Stimulated activated CD4-positive, alpha-beta T cell treated with anti-CD3 and anti-CD28 coated beads, Interleukin-12 subunit alpha, Interleukin-12 subunit beta, amount 100 ng/mL, for 48 hours (primary cell): ENCODE results near the gene PLD1.

Experiments
- DNase-seq, 3 donors: peaks; one replicate each; pipeline ENCODE4 v3.0.0-alpha.2; 2020; ENCODE audit warnings: low read depth in 2 of 3, low spot score in 1 of 3

PLD1 gene

DNA sequence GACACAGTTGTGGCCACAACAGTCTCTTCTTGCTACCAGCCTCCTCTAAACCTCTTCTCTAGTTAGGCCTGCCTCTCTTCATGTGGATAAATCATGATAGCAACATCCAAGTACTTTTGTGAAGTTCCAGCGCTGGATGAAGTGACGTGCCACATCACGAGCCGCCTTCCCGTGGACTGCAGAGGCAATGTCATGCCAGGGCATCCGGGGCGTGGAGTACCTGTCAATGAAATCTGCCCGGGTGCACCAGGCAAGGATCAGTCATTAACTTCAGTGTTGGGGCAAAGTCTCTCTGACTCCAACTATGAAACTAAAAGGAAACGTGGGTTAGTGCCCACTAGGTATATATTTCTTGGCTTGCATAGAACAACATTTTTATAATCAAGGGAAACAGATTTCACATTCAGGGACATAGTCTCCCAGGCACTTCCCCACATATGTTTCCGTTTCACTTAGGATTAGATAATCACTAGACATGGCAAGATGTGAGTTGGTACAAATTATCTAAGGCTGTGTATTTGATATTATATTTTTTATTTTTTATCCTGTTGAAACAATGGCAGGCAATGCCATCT is 133.6 kb downstream of the PLD1 start:
- no peak for DNase-seq

DNA sequence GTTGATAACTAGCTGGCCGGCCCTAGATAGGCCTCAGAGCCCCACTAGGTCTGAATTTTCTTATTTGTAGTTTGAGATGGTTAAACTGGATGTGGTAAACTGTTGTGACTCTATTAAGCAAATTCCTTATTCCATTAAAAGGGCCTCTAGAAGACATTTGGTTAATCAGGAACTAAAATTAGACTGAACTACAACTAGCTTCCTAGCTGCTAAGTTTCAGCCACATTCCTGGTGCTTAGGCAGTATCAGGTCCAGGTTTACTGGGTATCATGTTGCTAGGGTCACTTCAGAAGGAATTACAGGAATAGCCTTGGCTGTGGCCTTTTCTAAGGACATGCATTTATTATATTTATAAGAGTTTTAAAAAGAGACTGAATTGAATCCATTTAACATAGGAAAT is 136.3 kb downstream of the PLD1 start:
- DNase-seq = no peak

DNA sequence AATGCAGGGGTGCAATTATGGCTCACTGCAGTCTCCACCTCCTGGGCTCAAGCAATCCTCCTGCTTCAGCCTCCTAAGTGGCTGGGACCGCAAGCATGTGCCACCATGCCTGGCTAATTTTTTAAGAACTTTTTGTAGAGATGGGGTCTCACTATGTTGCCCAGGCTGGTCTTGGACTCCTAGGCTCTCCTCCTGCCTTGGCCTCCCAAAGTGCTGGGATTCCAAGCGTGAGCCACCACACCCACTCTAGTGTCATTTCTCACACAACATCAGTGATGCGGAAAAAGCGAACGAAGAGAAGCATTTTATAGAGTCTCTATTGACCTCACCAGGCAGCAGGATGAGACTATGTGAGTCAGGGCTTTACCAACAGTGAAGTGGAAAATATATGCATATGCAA is 137.7 kb downstream of the PLD1 start:
- DNase-seq = no peak

DNA sequence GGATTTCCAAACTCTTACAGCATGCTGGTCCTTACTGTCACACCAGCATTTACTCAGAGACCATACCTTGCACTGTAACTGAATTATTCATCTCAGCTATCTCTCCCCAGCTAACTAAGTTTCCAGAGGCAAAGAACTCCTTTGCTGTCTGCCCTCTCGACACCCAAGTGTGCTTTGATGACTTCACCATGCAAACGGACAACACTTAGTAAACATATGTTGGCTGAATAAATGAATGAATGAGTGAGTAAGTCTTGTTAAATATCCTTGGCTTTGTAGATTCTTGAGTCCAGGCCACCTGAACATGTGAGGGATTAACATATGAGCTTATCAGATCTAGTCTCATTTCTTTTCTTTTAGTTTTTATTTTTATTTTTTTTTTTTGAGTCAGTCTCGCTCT is 138.2 kb downstream of the PLD1 start:
- no peak for DNase-seq

DNA sequence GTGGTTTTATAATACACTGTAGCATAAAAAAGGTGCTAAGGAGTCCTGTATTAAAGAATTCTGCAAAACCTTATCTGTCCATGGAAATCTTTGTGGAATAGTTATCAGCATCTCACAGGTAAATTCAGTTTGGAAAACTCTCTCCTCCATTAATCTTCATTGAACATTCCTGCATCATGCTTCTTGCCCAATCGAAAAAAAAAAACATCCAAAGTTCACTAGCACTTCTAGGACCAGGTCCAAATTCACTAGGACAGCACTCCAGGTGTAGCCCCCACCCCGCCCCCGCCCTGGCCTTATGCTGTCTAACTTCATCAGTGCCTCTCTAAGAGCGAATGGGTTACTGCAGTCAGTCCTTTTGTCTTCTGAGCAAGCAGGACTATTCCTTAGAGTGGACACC is 138.6 kb downstream of the PLD1 start:
- no peak for DNase-seq

DNA sequence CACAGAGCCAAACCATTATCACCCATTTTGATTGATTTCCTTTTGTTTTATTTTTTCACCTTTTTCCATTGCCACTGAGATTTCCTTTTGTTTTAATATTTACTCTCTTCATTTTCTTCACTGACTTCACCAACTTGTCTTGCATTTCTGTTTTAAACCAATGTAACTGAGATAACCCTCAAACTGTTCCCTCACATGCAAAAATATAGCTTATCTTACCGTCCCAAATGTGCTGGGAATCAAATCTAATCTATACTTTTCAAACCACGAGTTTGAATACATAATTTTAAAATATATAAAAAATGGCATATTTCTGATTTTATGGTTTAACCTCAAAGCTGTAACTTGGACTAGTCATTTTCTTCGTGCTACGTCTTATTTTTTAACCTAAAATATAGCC is 143.8 kb downstream of the PLD1 start:
- no peak for DNase-seq

DNA sequence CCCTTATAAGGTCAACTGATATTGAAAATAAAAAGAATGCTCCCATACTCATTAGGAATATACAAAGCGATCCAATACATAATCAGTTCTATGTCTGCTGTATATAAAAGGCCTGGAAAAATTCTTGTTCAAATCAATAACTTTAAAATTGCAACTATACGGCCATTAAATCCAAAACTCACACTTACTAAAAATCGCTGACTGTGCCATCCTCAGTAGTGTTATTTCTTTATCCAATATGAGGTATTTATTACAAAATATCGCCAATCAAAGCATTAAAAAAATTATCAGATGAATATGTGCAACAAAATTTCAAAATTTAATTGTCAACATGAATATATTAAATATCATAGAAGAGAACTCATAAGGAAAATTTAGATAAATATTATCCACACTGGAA is 146.5 kb downstream of the PLD1 start:
- DNase-seq = no peak

DNA sequence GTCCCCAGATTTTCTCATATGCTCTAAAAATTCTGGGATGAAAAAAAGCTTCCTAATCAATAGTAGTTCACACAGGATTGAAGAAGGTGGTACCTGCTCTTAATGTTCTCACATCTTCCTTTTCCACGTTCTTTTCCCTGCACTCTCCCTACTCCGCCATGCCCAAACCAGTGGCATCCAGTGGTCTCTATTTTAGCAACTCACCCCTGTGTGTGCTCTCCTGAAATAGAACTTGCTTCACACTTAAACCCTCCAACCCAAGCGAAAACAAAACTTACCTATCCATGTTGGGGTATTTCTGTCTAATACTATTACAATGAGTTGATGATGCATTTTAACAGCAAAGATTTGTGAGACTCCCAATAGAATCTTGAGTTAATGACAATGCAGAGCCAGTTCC is 148.8 kb downstream of the PLD1 start:
- no peak for DNase-seq

DNA sequence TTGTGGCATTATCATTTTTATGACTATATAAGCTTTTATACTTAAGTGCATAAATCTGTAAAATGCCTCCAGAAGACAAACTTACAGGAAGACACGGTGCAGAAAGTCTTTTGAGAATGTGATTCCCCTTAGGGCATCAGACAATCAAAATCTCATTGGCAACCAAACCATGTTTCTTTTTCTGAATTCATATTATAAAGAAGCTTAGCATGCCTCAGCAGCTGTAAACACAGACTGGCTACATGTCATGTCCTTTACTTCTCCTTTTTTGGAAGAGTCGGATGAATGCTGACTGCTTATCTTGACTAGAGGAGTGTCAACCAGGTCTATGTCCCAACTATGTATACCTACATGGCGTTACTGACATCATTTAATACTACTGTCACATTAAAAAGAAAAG is 150.1 kb downstream of the PLD1 start:
- no peak for DNase-seq

DNA sequence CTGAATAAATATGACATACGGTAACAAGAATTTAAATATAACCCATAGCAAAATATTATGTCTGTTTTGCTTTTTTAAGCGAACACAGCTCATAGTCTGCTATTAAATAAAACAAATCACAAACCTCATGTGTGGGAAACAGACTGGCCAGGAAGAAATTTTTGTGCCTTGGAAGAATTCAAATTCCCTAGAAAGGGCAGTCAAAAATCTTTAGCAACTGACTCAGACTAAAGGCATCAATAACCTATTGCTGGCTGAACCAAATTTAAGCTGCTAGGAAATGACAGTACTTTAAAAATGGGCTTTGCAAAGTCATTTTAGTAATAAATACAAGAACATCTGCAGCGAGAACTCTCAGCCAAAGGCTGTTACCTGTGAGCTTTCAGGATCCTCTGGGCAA is 151.4 kb downstream of the PLD1 start:
- DNase-seq = no peak

DNA sequence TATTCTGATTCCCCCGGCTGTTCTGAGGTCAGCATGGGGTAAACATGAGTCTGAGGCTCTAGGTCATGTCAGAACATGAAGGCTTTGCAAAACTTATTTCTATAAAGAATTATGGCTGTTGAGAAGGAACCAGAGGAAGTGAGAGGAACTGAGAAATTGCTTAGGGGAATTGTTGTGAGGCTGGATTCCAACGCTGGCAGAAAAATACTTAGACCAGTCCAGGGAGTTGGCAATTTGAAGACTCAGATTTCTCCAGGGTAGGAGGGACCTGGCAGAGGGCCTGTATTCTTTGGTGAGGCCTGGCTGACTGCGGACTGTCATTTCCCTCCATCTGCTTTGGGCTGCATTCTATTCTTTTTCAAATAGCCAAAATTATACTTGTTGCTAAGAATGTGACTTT is 155.5 kb downstream of the PLD1 start:
- no peak for DNase-seq

DNA sequence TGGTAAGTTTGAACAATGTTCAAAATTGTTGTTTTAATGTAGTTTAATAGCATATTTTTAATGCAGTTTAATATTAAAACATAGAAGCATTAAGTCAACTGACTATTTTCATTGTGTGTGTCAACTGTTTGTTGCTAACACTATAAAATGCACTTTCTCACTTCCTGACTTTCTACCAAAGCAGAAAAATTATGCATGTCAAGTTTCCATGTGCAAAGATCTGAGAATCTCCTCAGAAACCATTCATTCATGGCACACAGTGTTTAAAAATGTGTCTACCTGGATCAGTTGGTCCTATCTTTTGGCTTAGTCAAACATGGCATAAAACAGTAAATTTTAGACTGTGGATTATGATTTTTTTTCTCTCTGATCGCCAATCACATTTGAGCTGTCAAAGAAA is 156.0 kb downstream of the PLD1 start:
- DNase-seq = no peak

DNA sequence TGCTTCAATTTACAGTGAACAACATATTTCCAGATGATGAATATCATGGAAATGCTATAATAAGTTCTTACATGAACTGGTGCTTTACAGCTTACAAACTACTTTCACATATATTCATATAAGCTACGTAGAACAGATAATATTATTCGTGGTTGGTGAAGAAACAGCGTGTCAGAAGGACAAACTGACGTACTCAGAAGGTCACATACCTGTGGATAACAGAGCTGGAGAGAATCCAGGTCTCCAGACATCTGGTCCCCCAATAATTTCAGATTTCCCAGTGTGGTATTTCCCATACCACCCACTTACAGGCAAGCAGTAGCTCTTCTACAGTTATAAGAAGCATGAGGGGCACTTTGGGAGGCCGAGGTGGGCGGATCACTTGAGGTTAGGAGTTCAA is 156.6 kb downstream of the PLD1 start:
- no peak for DNase-seq

DNA sequence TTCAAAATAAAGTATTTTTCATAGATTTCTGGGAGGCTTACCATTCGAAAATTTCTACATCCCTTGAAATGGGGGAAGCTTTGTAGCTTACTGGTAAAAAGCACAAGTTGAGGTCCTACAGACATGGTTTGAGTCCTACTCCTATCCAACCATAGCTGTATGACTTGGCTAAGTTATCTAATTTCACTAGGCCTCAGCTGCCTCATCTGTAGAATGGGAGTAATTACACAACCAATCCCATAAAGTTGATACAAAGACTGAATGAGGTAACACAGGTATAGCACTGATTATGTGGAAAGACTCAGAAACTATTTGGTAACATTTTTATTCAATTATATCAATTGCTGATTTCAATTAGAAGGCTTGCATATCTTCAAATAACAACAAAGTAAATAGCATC is 157.4 kb downstream of the PLD1 start:
- no peak for DNase-seq

DNA sequence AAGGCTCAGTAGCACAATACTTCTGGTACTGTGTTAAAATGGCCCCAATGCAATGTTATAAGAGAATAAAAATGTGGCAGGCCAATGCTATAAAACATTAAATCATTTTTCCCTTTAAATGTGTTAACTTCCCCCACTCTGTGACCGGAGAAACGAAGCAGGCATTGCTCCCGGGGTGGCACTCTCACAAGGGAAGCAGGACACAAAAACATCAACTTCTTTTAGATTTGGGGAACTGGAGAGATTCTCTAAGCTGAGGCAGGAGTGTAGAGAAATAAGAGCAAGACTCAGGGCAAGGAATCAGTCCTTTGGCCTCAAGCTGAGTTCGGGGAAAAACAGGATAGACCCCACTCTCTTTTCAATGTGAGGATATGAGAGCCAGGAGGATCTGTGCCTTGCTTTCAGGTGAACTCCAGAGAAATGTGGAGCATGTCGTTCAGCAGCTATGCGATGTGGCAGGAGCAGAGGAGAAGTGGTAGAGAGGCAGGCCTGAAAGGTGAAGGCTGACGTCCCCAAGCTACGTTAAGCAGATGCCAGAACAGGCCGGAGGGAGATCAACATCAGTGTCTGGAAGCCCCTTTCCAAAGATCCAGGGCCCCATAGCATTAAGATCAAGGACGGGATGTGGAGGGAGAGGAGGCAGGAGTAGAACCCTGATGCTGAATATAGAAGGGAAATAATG is 160.2 kb downstream of the PLD1 start:
- DNase-seq = no peak

DNA sequence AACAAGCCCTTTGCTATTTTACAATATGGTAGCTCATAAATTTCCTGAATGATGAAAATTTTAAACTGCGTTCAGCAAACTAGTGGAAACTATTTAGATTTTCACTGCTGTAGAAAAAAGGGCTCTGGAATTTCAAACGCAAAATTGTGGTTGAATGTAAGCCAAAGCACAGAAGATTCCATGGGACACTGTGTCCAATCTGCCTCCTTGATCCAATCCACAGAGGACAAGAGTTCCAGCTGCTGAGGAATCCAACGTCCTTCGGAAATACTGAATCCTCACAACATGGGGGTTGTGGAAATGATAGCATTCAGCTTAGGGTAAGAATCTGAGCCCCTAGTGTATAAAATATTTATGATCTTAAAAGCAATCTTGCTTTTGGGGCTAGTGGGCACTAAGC is 161.0 kb downstream of the PLD1 start:
- no peak for DNase-seq

DNA sequence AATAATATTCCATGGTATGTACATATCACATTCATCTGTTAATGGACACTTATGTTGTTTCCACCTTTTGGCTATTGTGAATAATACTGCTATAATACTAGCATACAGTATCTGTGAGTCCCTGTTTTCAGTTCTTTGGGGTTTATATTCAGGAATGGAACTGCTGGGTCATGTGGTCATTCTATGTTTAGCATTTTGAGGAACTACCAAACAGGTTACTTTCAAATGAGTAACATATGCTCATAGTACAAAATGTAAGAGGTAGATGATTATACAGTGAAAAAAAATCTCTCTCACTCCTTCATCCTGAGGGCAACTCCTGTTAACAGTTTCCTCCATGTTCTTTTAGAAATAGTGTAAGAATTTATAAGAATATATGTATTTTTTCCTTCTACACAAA is 162.2 kb downstream of the PLD1 start:
- DNase-seq = no peak

DNA sequence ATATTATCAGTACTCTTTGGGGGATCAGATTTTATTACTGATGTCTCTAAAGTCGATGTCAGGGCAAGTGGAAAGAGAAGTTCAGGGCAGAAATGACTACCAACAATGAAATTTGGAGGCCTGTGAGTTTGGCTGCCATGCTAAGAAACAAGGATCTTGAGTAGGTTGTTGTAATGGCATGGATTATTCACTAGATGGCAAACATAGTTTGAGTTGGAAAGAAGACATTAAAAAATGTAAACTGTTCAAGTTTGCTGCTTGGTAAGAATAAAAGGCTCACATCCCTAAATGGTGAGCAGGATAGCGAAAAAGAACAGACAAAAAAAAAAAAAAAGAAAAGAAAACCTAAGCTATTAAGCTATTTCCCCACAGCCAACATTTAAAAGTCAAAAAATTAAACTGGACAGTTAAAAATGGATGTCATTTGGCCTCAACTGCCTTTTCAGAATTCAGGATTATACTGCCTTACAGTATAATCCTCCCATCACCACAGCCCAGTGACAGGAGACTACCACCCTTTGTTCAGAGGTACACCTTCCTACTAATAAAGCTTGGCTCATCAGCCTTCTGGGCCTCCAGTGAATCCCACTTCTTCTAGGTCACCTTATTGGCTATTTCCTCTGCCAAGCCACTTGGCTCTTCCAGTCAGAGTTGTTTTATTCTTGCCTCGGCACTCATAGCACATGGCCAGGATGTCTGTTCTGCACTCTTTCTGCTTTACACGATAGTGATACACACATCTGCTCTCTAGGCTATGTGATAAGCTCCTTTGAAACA is 163.7 kb downstream of the PLD1 start:
- no peak for DNase-seq

DNA sequence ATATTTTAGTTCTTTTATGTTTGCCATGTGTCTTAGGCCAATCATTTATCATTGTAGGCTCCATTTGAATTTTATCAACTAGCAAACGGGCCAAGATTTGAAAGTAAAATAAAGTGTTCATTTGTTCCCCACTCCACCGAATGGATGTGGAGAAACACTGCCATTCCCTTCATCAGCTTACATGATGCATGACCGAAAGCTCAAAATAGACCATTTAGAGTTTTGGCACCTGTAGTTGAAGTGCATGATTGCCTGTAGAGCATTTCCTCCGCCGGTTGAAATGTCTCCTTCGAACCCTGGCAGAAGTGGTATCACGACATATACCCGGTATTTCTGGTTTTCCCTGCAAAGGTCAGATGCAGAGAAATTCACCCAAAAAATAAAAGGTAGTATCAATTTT is 165.6 kb downstream of the PLD1 start:
- DNase-seq = no peak

DNA sequence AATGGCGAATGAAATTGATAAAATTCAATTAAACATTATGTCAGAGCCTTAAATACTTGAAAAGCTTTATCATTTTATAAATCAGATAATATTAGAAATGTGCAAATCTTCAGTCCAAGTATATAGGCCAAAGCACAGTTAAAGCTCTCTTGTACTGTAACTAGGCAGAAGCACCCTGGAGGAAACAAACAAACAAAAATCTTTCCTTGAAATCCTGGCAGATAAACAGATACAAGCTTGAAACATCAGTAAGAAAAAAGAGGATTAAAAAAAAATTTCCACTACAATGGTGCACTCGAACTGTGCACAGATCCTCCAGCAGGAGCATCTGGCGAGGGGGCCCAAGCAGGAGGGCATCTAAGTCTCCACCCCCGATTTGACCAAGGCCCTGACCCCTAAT is 166.6 kb downstream of the PLD1 start:
- no peak for DNase-seq

DNA sequence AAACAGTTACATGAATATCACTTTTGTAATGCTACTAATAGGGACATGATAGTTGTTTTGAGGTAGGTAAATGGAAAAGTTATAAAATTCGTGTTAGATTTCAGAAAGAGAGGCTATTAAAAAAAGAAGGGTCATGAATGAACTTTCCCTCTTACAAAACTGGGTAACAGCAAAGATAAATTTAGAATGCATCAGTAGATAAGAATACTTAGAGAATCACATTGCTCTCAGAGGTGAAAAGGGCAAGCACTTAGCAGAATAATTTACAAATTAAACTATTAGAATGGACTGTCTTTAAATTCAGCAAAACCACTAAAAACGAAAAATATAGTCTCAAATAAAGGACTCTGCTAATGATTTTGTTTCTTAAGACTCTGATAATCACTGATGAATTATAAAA is 167.2 kb downstream of the PLD1 start:
- no peak for DNase-seq

DNA sequence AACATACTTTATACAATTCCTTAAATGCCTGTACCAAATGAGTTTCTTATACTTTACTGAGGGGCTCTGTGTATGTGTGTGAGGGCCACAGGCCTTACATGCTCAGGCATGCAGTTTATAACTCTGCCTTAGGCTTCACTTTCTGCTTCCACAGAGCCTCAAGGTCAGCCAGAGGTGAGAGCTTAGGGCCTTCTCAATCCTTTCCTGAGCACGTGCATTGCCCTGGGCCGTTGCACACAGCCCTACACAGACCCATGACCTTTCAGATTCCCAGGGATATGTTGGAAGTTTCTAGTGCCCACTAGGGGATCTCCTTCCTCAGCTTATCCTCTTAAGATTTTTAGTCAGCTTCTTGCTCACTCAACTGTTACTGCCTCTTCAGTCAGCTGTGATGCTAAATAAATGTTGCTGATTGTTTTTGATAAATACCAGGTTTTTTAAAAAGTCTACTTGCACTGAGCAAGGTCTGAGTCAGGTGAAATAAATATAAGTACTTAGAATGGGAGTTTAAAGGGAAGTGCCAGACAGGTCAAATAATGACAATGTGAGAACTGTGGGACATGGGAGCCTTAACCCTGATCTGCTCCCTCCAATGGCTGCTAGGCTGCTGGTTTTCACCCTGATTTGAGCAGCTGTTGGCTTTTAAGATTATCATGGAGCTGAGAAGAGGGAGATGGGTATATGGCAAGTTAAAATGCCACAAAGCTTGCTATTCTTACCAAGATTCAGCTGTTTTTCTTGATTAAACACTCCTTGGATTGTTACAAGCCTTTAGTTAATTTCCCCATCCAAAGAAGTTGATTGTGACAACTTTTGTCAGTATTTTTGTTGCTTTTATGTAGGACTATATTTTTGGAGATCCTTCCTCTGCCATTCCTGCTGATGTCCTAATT is 169.5 kb downstream of the PLD1 start:
- DNase-seq = no peak
